ENCODE measurements around the gene ATP8A2. TPM values are rescaled to one million over a fixed set of nuclear protein-coding genes. Genes with fewer than 3 reads are reported as not detected.
"Not testable (repeated sequence)": the region's sequence is repeated elsewhere in the genome, so short reads cannot be mapped to it uniquely, and the experiment has no call there.

Gene ATP8A2
- total RNA-seq, 1 experiment from 2014 or later, result 0.20 TPM

DNA sequence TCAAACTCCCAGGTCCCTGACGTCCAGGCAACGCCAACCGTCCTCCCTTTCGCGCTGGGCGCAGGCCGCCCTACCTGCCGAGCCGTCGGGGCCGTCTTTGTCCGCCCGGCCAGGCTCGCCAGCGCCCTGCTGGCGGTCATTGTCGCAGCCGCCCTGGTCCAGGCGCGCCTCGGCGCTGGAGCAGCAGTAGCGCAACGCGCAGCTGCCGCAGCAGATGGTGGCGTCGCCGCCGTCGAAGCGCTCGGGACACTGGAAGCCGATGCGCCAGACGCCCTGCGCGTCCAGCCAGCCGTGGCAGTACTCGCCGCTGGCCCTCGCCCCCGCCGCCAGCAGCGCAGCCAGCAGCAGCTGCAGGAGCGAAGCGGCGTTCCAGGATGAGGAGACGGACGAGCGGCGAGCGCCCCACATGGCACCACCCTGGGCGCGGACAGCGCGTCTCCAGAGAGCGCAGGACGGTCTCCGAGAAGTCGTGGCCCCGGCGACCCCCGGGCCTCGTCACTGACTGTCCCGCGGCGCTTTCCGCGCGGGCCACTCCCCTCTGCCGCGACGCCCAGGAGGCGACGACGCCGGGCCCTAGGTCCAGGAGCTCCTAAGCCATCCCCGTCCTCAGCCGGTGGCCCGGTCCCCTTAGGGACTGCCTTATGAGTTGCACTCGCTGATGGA lies 678.9 kb downstream of the ATP8A2 start:
- DNase-seq (ENCODE audit: extremely low read depth, low read depth), result no peak

DNA sequence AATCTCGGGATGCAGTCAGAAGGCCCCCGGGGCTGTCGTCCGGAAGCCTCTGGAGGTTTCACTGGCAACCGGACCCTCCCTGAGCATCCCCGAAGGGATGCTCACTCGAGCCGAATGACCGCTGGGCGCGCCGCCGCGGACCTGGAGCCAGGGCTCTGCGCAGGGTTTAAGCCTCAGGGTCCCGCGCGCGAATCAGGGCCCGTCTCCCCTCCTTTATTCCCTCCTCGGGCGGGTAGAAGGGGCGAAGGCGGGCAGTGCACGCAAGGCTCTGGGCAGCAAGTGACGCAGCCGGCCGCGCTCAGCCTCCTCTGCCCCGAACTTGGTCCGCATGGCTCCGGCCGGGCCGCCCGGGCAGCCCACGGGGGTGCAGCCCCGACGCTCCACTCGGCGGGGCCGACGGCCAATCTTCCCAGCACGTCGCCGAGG lies 679.5 kb downstream of the ATP8A2 start:
- no peak for DNase-seq (ENCODE audit: extremely low read depth, low read depth)

DNA sequence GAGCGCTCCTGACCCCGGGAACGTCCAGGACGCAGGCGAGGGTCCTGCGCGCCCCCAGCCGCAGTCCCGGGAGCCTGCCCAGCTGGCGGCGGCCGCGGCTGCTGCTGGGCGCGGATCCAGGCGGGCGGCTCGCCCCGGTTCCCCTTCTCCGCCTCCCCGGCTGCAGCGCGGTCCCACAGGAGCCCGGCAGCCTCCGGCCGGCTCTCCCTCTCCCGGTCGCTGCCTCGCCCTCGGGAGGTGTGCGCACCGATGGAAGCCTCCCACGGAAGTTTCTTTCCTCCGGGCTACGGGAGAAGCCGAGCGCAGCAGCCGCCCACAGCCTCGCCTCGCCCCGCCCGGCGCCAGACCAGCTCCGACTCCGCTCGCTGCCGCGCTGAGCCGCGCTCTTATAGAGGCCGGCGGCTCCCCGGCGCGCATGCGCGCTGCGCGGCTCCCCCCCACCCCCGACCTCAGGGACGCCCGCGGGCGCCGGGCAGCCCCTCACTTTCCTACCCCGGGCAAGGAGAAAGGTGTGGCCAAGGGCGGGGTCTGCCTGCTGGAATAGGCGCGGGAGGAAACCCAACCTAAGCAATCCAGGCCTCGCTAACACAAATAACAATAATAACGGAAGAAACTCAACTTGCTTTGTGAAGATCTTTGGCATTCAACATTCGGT lies 680.0 kb downstream of the ATP8A2 start, which contains the start of gene SHISA2:
TSS of gene SHISA2 (minus strand) at position 360 of the 655 bp plus-strand sequence. CDS start 1,041 bp downstream, outside the sequence.
- no peak for DNase-seq (ENCODE audit: extremely low read depth, low read depth)

DNA sequence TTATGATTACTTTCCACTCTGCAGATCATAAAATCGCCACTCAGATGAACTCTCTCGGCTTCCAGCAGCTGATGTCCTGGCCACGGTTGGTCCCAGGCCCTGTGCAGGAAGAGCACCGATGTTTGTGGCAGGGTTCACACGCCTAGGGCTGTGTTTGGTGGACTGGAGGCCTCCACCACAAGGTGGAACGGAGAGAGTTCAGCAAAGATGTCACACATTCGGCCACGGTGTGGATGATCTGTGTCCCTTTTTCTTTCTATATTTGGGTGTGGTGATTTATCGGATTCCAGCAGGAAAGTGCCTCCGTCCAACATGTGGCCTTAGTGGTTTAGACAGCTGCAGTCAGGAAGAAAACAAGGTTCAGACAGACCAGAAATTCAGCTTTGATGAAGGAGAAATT lies 680.6 kb downstream of the ATP8A2 start:
- no peak for DNase-seq (ENCODE audit: extremely low read depth, low read depth)

DNA sequence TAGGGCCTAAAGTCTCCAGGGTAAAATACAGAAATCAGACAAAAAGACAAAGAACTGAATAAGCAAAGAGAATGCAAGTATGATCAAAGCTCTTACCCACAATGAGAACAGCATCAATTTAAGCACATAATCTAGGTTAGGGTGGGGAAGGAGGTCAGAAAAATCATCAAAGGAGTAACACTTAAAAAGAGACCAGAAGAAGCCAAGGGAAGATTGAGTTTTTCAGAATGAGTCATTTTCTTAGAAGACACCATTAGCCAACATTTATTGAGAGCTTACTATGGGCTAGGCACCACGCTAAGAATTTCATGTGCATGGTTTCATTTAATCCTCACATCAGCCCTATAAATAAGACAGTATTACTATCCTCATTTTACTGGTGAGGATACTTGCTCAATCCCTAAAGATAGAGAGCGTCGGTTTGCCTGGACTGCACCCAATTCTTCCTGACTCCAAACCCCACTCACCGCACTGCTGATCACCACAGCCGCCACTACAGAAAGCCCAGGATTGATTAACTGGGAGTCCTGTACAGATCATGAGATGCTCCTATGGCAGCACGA lies 681.7 kb downstream of the ATP8A2 start:
- DNase-seq (ENCODE audit: extremely low read depth, low read depth), result no peak

DNA sequence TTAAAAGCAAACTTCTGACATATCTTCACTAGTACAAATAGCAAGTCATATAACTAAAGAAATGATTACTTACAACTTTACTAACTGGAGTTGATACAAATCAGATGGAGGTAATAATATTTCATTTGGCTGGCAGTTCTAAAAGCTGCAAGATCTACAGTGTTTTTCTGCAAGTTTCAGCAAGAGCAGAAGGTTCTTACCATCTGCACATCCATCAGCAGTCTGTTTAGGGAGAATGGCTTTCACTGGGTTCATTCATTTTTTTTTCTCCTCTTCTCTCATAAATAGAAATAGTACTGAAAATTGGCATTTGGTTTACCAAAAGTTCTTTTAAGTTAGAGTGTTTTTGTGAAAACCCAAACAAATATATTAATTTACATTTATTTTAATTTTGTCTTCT lies 683.1 kb downstream of the ATP8A2 start:
- DNase-seq (ENCODE audit: extremely low read depth, low read depth), result no peak

DNA sequence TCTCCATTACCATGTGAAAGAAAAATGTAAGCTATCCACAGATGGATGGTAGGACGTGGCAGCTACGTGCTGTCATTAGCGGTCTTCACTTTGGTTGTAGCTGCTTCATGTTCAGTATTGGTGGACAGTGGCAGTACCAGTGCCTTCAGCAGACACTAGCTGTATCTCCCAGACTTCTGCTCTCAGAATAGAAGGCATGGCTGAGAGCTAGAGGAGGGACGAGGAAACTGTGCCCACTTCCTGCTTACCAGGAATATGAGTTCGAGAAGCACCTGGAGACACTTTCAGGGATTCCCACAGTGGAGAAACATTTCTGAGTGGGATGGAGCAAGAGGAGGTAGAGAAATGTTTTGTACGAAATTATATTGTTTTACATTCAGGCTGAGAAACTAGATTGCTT lies 686.9 kb downstream of the ATP8A2 start:
- DNase-seq (ENCODE audit: extremely low read depth, low read depth), result no peak

DNA sequence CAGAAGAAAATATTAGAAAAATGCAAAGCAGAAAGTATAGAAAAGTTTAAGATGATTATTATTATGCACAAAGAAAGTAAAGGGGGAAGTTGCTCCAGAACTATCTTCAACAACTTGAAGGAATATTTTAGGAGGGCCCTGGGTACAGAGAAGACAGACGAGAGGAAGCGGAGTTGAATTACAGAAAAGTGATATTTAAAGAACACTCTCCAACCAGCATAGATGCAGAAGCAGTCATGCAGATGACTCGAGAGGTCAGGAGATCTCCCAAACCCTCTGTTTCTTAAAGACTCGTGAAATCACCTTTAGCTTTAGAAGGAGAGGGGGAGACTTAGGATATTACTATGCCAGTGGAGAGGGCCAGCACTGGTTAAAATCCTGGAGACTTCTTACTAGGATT lies 688.6 kb downstream of the ATP8A2 start:
- no peak for DNase-seq (ENCODE audit: extremely low read depth, low read depth)

DNA sequence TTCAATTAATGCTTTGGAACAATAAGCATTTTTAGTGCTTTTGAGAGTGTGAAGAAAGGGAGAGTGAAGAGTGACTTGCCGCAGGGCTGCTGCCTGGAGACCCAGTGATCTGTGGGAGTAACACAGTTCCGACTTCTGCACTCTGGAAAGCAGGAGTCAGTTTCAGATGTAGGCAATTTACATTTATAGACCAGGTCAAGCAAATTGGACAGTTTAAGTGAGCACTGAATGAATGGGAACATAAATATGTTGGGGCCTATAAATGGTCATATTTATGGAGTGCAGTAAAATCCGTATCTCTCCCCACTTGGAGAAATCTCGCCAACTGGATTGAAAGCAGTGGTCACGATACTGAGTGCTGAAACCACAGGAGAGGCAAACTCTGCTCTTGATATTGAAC lies 689.5 kb downstream of the ATP8A2 start:
- DNase-seq (ENCODE audit: extremely low read depth, low read depth), result no peak

DNA sequence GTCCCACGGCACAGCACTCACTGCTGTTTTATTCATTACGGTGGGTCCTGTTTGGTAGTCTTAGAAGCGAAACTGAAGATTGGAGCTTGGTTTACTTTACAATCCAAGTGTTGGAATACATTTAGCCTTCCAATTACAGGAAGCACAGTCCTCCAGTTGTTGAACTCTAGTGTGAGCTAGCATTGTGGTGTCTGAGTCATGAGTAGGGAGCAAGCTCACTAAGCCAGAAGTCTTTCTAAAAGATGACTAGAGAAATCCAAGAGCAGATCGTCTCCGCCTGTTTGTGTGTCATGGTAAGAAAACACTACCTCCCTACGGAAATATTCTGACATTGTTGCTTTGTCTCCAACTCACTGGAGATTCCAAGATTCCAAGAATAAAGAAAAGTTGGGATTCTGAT lies 690.2 kb downstream of the ATP8A2 start:
- no peak for DNase-seq (ENCODE audit: extremely low read depth, low read depth)

DNA sequence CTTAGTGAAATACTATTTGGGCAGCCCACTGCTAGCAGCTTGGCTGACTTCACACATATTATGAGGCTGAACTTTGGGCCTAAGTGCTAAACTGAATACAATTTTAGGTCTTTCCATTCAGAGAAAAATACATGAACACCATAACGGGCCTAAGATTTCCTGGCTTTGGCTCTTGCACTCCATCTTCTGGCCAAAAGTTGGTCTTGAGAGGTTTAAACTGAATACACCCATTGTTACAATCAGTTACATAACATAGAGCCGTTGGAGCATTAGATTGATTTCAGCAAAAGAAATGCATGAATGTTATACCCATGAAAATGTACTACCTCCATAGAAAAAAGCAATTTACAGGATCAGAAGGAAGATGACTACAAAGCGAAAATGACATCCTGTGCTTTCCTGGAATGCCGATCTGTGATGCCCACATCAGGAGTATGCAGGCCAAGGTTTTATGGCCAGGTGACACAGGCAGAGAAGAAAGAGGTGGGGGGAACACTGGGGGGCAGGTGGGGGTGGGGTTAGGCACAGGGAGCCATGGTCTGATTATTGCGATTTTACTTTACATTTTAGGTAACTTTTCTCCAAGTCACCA lies 691.2 kb downstream of the ATP8A2 start:
- peak; percentile 38 for DNase-seq (ENCODE audit: extremely low read depth, low read depth)

DNA sequence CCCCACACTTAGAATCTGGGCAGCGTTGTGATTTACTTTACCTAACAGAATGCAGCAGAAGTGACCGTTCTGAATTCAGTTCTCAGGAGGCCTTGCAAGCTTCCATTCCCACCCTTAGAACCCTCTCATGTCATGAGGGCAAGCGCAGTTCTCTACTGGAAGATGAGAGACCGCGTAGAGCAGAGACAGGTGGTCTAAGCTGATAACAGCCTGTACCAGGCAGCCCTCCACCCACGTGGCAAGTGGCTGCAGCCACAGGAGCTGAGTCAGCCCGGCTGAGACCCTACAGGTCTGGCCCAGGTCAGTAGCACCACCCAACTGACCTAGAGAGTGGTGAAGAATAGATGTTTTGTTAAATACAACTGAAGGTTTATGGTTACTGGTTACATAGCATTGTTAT lies 694.7 kb downstream of the ATP8A2 start:
- not testable (repeated sequence) for DNase-seq (ENCODE audit: extremely low read depth, low read depth)

DNA sequence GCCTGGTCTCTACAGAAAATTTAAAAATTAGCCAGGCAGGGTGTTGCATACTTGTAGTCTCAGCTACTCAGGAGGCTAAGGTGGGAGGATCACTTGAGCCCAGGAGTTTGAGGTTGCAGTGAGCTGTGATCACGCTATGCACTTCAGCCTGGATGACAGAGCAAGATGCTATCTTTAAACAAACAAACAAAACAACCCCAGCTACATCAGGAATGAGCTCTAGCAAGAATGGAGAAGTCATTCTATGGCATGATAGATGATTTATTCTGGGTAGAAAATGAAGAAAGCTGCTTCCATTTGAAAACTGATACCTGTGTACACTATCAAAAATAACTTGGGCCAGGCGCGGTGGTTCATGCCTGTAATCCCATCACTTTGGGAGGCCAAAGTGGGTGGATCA lies 695.8 kb downstream of the ATP8A2 start:
- DNase-seq (ENCODE audit: extremely low read depth, low read depth), result no peak

DNA sequence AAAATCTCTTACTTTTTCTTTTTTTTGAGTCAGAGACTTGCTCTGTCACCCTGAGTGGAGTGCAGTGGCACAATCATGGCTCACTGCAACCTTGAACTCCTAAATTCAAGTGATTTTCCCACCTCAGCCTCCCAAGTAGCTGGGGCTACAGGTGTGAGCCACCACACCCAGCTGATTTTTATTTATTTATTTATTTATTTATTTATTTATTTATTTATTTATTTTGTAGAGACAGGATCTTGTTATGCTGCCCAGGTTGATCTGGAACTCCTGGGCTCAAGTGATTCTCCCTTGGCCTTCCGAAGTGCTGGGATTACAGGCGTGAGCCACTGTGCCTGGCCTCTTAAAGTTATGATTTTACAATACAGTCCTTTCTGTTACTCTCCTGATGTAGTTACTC lies 696.6 kb downstream of the ATP8A2 start:
- not testable (repeated sequence) for DNase-seq (ENCODE audit: extremely low read depth, low read depth)

DNA sequence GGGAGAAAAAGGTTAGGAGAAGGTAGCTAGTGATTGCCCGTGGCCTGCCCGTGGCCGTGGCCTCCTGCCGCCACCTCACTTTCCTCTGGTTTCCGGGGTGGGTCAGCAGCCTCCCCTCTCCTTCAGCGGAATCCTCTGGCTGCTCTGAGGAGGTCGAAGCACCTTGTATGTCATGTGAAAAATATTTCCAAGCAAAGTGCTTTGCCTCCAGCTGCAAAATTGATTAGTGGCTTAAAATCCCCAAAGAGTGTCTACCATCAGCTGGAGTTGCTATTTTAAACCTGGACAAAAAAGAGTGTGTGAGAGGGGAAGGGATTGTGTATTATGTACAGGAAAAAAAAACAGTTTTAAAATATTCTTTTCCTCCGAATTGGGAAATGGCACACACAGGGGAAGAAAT lies 697.9 kb downstream of the ATP8A2 start:
- not testable (repeated sequence) for DNase-seq (ENCODE audit: extremely low read depth, low read depth)

DNA sequence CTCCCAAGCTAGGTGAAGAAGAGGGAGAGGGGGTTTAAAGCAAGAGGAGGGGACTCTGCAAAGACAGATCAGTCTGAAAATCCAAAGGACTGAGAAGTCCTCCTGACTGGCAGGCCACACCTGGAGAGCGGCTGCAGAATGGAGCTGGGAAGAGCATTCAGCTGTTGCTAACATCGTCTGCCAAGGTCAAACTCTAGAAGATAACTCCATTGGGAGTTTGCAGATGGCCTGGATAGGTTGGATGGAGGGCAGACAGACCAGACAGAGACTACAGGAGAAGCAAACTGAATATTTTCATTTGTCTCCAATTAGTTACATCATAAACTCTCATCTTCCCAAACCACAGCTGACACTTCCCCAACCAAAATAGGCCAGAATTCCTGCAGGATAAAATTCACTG lies 699.9 kb downstream of the ATP8A2 start:
- DNase-seq (ENCODE audit: extremely low read depth, low read depth), result no peak

DNA sequence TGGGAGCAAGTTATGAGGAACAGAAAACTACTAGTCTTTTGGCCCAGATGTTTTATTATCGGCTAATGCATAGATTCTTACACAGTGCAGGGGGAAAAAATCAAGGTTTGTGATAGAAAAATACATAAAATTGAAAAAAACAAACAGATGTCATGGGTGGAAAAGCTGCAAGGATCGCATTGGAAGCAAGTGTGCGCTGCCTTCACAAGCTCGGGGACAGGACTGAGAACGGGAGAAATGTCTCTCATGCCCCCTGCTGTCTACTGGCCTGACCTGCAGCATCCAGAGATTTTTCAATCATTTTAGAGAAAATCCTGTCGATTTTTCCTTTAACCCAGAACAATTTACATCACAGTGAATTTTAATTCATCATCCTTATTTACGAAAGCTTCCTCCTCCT lies 700.6 kb downstream of the ATP8A2 start:
- not testable (repeated sequence) for DNase-seq (ENCODE audit: extremely low read depth, low read depth)

DNA sequence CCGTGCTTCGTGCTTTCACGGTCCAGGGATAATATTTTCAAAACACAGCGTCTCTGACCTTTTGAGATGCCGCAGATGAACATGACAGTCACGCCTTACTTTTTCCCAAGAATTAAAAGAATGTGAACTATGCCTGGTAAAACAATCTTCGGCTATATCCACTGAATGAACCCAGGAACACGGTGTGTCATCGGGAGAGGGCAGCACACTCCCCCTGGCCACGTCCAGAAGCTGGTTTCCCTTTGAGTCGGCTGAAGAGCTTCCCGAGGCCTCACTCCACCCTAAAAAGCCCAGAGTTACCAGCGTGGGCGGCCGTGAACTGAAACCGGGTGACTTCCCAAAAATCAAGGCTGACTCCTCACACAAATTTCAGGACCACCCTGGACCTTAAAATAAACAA lies 702.9 kb downstream of the ATP8A2 start:
- DNase-seq (ENCODE audit: extremely low read depth, low read depth), result no peak

All from NCI-H460 (cell line).